NK-92 treated with Interleukin-12 subunit alpha and Interleukin-12 subunit beta, amount 100 ng/mL, for 24 hours (cell line): ENCODE measurements around the gene PATZ1.

Experiments used
- DNase-seq: peaks from one replicate; lab custom pipeline; 2025; lab: John Stamatoyannopoulos, UW

Gene PATZ1

GRCh38 chr22:31282748-31283468 lies 63.2 kb downstream of the PATZ1 start:
- no peak for DNase-seq

GRCh38 chr22:31281733-31282132 lies 64.4 kb downstream of the PATZ1 start:
- DNase-seq = no peak

- no peak for DNase-seq
Observed at GRCh38 chr22:31279821-31280505, 66.2 kb downstream of the PATZ1 start.

- DNase-seq = no peak
Observed at GRCh38 chr22:31279327-31279669, 66.8 kb downstream of the PATZ1 start.

- no peak for DNase-seq
Observed at GRCh38 chr22:31278626-31279326, 67.4 kb downstream of the PATZ1 start.

GRCh38 chr22:31278151-31278621 lies 68.0 kb downstream of the PATZ1 start:
- no peak for DNase-seq

- DNase-seq = no peak
Observed at GRCh38 chr22:31277741-31278140, 68.4 kb downstream of the PATZ1 start.

GRCh38 chr22:31276426-31277167 lies 69.5 kb downstream of the PATZ1 start:
- no peak for DNase-seq
